CD8-positive, alpha-beta memory T cell (primary cell): Measurements from ENCODE around the gene SEMA5A. TPM values are rescaled to one million over a fixed set of nuclear protein-coding genes. Genes with fewer than 3 reads are reported as not detected.

Experiments
- CTCF ChIA-PET: fragments of 350-600 bp; sonication (Branson Sonifier 250); formaldehyde crosslinking; loops from one replicate; lab custom pipeline; 2021; ENCODE audit warnings: antibody characterized with exemption; lab: Charles Lee
- POLR2A ChIA-PET: fragments of 350-600 bp; sonication (Branson Sonifier 250); formaldehyde crosslinking; loops from one replicate; lab custom pipeline; 2021; ENCODE audit warnings: antibody characterized with exemption; lab: Charles Lee
- DNase-seq, 5 donors: peaks; one replicate each; pipeline versions ENCODE4 v3.0.0 to v3.0.0-alpha.2; 2020 to 2022; ENCODE audit warnings: mixed read lengths in 1 of 5
- H3K27ac ChIP-seq: one replicate; pipeline ENCODE4 v1.7.0; 2013; ENCODE audit warnings: low read depth, mild to moderate bottlenecking, low read length, moderate library complexity
- H3K27me3 ChIP-seq: 2 replicates; pipeline ENCODE4 v1.7.0; 2013; ENCODE audit warnings: low read length, mild to moderate bottlenecking; ENCODE audit not compliant: insufficient read depth, poor library complexity, severe bottlenecking
- H3K36me3 ChIP-seq: 2 replicates; pipeline ENCODE4 v1.7.0; 2013; ENCODE audit warnings: mild to moderate bottlenecking, low read length, moderate library complexity; ENCODE audit not compliant: insufficient read depth
- H3K4me1 ChIP-seq: 2 replicates; pipeline ENCODE4 v1.7.0; 2013; ENCODE audit warnings: mild to moderate bottlenecking, low read length, moderate library complexity; ENCODE audit not compliant: insufficient read depth
- H3K4me3 ChIP-seq: 2 replicates; pipeline ENCODE4 v1.7.0; 2013; ENCODE audit warnings: mild to moderate bottlenecking, low read length
- H3K9me3 ChIP-seq: 2 replicates; pipeline ENCODE4 v1.7.0; 2013; ENCODE audit warnings: mild to moderate bottlenecking, low read length
- H3K27ac Mint-ChIP-seq, 8 donors: one replicate each; pipeline ENCODE4 v1.8.0; 2020 to 2021; ENCODE audit warnings: mixed read lengths in 8 of 8, mild to moderate bottlenecking in 6 of 8, inconsistent platforms in 3 of 8, moderate library complexity in 3 of 8
- H3K27me3 Mint-ChIP-seq, 2 donors: one replicate each; pipeline ENCODE4 v1.8.0; 2020 to 2021; ENCODE audit warnings: mixed read lengths in 2 of 2, mild to moderate bottlenecking in 1 of 2, moderate library complexity in 1 of 2
- H3K36me3 Mint-ChIP-seq, 3 donors: one replicate each; pipeline ENCODE4 v1.8.0; 2020 to 2021; ENCODE audit warnings: mixed read lengths in 3 of 3, inconsistent platforms in 1 of 3, mild to moderate bottlenecking in 1 of 3
- H3K4me1 Mint-ChIP-seq, 3 donors: one replicate each; pipeline ENCODE4 v1.8.0; 2020 to 2021; ENCODE audit warnings: mixed read lengths in 3 of 3, inconsistent platforms in 1 of 3, mild to moderate bottlenecking in 1 of 3
- H3K4me3 Mint-ChIP-seq, 7 donors: one replicate each; pipeline ENCODE4 v1.8.0; 2020 to 2021; ENCODE audit warnings: mixed read lengths in 7 of 7, mild to moderate bottlenecking in 6 of 7, moderate library complexity in 4 of 7, inconsistent platforms in 2 of 7
- H3K9me3 Mint-ChIP-seq, 5 donors: one replicate each; pipeline ENCODE4 v1.8.0; 2020 to 2022; ENCODE audit warnings: mixed read lengths in 5 of 5, mild to moderate bottlenecking in 3 of 5, moderate library complexity in 2 of 5, inconsistent platforms in 1 of 5
- polyA plus RNA-seq: library from polyadenylated mRNA; unstranded; fragments of 300-500 nt; fragmentation: Illumina TruSeq; gene quantifications from one replicate; pipeline ENCODE4 v1.2.3, GENCODE V29; 2021
- total RNA-seq, 2 experiments: library from RNA; stranded (reverse); gene quantifications; one replicate each; pipeline ENCODE4 v1.2.3, GENCODE V29; 2021

Gene SEMA5A
- total and polyA plus RNA-seq, 3 experiments from 2014 or later = not detected

DNA sequence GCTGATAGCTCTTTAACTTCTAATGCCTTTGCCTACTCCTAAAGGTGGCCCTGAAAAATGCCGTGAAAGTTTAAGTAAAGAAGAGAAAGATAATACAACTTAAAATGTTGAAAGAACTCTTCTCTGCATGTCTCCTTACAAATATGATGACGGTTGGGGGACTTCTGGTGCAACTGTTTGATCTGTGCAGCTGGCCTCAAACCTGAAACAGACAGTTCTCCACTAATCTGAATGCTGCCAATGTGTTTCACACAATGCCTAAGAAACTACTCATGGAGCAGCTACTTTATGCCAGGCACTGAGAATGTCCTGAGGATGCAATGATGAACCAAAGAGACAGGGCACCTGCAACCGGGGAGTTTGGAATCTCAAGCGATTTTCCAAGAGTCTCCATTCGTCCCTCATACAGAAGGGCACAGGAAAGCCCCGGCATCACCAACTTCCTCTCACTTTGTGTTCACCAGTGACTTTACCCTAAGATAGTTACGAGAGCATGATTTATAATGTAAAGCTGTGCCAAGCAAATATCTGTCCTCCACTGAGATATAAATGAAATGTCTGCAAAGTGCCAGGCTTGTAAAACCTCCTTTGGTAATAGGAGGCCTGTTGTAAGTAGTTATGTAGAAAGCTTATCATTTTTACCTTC lies 455.4 kb downstream of the SEMA5A start:
- no peaks in the 10 kb centered on the region for H3K27me3 ChIP-seq
- H3K27me3 Mint-ChIP-seq = no peaks in the 10 kb centered on the region
- H3K4me1 Mint-ChIP-seq = no peaks in the 10 kb centered on the region
- no peaks in the 10 kb centered on the region for H3K9me3 ChIP-seq
- DNase-seq = no peak
- no peaks in the 10 kb centered on the region for H3K36me3 Mint-ChIP-seq
- ChIA-PET POLR2A (no interaction called here), CTCF (no interaction called here)
- no peaks in the 10 kb centered on the region for H3K36me3 ChIP-seq
- no peak overlapping the region for H3K27ac Mint-ChIP-seq
- no peaks in the 10 kb centered on the region for H3K4me1 ChIP-seq
- peaks cover 0 to 12% (median 8%) of the 10 kb centered on the region in 5 donors for H3K9me3 Mint-ChIP-seq
- no peak overlapping the region for H3K4me3 Mint-ChIP-seq
- no peak overlapping the region for H3K27ac ChIP-seq
- H3K4me3 ChIP-seq = no peak overlapping the region

DNA sequence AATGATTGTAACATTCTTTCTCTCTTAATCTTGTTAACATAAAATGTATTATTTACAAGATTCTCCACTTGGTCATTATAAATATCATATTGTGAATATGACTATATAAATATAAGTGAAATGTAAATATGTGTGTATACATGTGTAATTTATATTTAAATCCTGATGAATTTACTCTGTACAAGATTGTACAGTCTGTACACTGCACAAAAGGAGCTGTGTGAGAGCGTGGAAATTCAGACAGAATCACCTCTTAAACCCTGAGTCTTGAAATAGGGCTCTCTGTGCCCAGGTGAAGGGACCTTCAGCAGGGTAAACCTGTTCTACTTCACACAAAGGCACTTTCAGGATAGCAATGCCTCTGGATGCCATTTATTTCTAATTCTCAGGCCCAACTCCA lies 456.0 kb downstream of the SEMA5A start:
- Mint-ChIP-seq H3K9me3 (peaks cover 0 to 13% (median 8%) of the 10 kb centered on the region in 5 donors), H3K4me3 (no peak overlapping the region), H3K27me3 (no peaks in the 10 kb centered on the region), H3K4me1 (no peaks in the 10 kb centered on the region), H3K27ac (no peak overlapping the region), H3K36me3 (no peaks in the 10 kb centered on the region)
- Histone ChIP-seq H3K4me3 (no peak overlapping the region), H3K36me3 (no peaks in the 10 kb centered on the region), H3K9me3 (no peaks in the 10 kb centered on the region), H3K27me3 (no peaks in the 10 kb centered on the region), H3K4me1 (no peaks in the 10 kb centered on the region), H3K27ac (no peak overlapping the region)
- DNase-seq = no peak
- POLR2A ChIA-PET = no interaction called here
- CTCF ChIA-PET = no interaction called here

DNA sequence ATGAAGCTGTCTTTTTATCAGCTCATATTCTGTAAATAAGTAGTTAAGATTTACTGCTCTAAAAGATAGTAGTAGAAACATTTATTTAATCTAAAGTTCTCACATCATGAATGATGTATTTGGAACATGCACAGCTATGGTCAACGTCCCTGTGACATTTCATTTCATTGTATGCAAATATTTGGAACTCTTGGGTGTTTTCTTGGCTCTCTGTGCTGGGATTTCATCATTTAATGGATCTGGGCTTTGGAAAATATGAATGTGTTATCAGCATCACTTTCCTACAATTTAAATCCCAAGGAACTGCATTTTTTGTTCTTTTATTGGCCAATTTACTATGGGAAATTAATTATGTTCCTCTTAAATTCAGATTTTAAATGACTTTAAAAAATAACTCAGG lies 462.9 kb downstream of the SEMA5A start:
- no peaks in the 10 kb centered on the region for H3K9me3 ChIP-seq
- no peaks in the 10 kb centered on the region for H3K4me1 ChIP-seq
- Mint-ChIP-seq H3K4me3 (no peak overlapping the region), H3K36me3 (no peaks in the 10 kb centered on the region), H3K27ac (no peak overlapping the region), H3K4me1 (no peaks in the 10 kb centered on the region), H3K27me3 (no peaks in the 10 kb centered on the region), H3K9me3 (peaks cover 0 to 24% (median 8%) of the 10 kb centered on the region in 5 donors)
- CTCF ChIA-PET = no interaction called here
- POLR2A ChIA-PET = no interaction called here
- no peaks in the 10 kb centered on the region for H3K27me3 ChIP-seq
- H3K36me3 ChIP-seq = no peaks in the 10 kb centered on the region
- no peak overlapping the region for H3K27ac ChIP-seq
- DNase-seq = no peak
- H3K4me3 ChIP-seq = no peak overlapping the region

DNA sequence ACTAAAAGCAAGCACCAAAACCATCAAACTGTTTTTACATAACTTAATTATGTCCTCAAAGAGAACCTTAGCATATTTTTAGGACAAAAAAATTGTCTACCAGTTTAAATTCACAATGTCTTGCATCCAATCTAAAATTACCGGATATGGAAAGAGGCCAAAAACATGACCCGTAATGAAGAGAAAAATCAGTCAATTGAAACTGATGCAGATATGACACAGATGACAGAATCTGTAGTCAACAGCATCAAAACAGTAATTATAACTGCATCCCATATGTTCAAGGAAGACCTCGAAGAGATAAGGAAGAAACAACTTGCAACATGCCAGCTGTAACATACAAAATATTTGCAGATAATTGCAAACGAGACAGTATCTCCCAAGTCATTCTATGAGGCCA lies 473.2 kb downstream of the SEMA5A start:
- H3K4me1 Mint-ChIP-seq = no peaks in the 10 kb centered on the region
- POLR2A ChIA-PET = no interaction called here
- H3K36me3 Mint-ChIP-seq = no peaks in the 10 kb centered on the region
- CTCF ChIA-PET = no interaction called here
- H3K27me3 Mint-ChIP-seq = no peaks in the 10 kb centered on the region
- DNase-seq = no peak
- H3K4me3 Mint-ChIP-seq = no peak overlapping the region
- H3K4me3 ChIP-seq = no peak overlapping the region
- no peaks in the 10 kb centered on the region for H3K4me1 ChIP-seq
- no peaks in the 10 kb centered on the region for H3K9me3 ChIP-seq
- H3K27ac ChIP-seq = no peak overlapping the region
- no peak overlapping the region for H3K27ac Mint-ChIP-seq
- peaks cover 0 to 12% (median 4%) of the 10 kb centered on the region in 5 donors for H3K9me3 Mint-ChIP-seq
- H3K27me3 ChIP-seq = no peaks in the 10 kb centered on the region
- H3K36me3 ChIP-seq = no peaks in the 10 kb centered on the region

DNA sequence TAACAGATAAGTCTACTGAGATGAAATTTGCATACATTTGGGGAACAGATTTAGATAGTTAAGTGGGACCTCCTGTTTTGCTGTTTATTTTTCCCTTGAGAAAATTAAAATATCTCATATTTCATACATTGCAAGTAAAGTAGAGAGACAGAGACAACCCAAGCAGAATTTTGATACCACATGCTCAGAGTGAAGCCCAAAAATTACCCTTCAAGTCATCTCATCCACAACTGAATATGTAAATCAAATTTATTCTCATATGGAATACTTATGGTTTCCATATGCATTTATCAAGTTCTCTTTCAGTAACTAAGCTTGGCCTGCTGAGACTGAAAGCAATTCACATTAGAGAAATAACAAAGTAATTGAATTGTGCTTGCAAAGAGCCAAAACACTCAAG lies 474.4 kb downstream of the SEMA5A start:
- H3K27ac Mint-ChIP-seq = no peak overlapping the region
- Histone ChIP-seq H3K27ac (no peak overlapping the region), H3K36me3 (no peaks in the 10 kb centered on the region), H3K9me3 (no peaks in the 10 kb centered on the region), H3K4me3 (no peak overlapping the region), H3K4me1 (no peaks in the 10 kb centered on the region), H3K27me3 (no peaks in the 10 kb centered on the region)
- POLR2A ChIA-PET = no interaction called here
- H3K36me3 Mint-ChIP-seq = no peaks in the 10 kb centered on the region
- H3K4me3 Mint-ChIP-seq = no peak overlapping the region
- no peaks in the 10 kb centered on the region for H3K4me1 Mint-ChIP-seq
- DNase-seq = no peak
- CTCF ChIA-PET = no interaction called here
- no peaks in the 10 kb centered on the region for H3K27me3 Mint-ChIP-seq
- H3K9me3 Mint-ChIP-seq = peaks cover 0 to 12% (median 4%) of the 10 kb centered on the region in 5 donors

DNA sequence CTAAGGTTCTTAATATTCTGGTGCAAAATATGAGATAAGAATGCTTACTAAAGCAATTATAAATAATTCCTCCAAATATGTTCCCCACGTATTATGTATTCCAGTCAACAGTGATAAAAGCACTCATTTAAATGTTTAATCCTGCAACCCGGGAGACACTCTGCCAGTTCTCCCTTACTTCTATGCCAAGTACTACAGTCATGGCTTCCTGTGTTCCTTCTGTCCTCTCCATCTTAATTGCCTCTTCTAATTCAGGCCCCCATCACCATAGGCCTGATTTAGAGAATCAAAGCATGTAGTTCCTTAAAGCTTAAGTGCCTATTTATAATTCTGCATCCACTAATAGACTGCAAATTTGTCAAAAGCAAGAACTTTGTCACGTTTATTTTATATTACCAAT lies 474.8 kb downstream of the SEMA5A start:
- no peaks in the 10 kb centered on the region for H3K36me3 Mint-ChIP-seq
- no peak overlapping the region for H3K27ac Mint-ChIP-seq
- H3K9me3 Mint-ChIP-seq = peaks cover 0 to 16% (median 4%) of the 10 kb centered on the region in 5 donors
- Histone ChIP-seq H3K27ac (no peak overlapping the region), H3K27me3 (no peaks in the 10 kb centered on the region), H3K4me3 (no peak overlapping the region), H3K9me3 (no peaks in the 10 kb centered on the region), H3K4me1 (no peaks in the 10 kb centered on the region), H3K36me3 (no peaks in the 10 kb centered on the region)
- ChIA-PET POLR2A (no interaction called here), CTCF (no interaction called here)
- no peak for DNase-seq
- no peaks in the 10 kb centered on the region for H3K27me3 Mint-ChIP-seq
- no peak overlapping the region for H3K4me3 Mint-ChIP-seq
- H3K4me1 Mint-ChIP-seq = no peaks in the 10 kb centered on the region

DNA sequence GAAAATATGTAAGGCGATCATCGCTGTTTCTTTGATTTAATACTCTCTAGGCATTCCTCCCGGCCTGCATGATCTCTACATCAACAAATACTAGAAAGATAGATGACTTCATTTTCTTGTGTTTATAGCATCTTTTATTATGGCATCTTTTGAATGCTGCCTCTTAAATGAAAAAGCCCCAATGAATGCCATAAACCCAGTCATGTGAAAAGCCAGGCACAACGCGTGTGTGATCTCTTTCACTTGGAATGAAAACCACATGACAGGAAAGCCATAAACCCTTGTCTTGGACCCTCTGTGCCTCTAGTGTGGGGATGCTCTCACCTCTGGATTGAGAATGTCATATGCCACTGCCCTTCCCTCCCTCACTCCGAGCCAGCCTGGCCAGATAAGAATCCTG lies 476.2 kb downstream of the SEMA5A start:
- H3K27ac Mint-ChIP-seq = no peak overlapping the region
- Histone ChIP-seq H3K4me3 (no peak overlapping the region), H3K36me3 (no peaks in the 10 kb centered on the region), H3K27me3 (no peaks in the 10 kb centered on the region), H3K9me3 (no peaks in the 10 kb centered on the region), H3K27ac (no peak overlapping the region), H3K4me1 (no peaks in the 10 kb centered on the region)
- H3K36me3 Mint-ChIP-seq = no peaks in the 10 kb centered on the region
- ChIA-PET POLR2A (no interaction called here), CTCF (no interaction called here)
- no peak for DNase-seq
- no peaks in the 10 kb centered on the region for H3K27me3 Mint-ChIP-seq
- H3K4me3 Mint-ChIP-seq = no peak overlapping the region
- peaks cover 0 to 17% (median 4%) of the 10 kb centered on the region in 5 donors for H3K9me3 Mint-ChIP-seq
- H3K4me1 Mint-ChIP-seq = no peaks in the 10 kb centered on the region

DNA sequence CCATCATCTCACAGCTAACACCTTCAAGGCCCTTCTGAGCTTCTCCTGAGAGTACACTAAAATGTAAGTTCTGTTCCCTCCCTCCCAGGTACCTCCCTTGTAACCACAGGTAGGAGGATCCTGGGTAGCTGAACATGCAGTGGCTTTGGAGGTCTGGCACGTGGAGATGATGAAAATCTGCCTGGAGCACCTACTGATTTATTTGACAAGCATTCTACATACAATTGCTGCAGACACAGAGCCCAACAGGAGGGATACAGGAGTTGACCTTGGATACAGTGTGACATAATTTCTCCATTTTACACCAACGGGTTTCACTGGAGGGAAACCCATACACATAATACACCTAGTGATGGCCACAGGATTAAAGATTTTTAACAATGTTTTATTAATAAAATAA lies 478.7 kb downstream of the SEMA5A start:
- no peak for DNase-seq
- H3K9me3 ChIP-seq = no peaks in the 10 kb centered on the region
- POLR2A ChIA-PET = no interaction called here
- CTCF ChIA-PET = no interaction called here
- H3K27ac ChIP-seq = no peak overlapping the region
- peaks cover 0 to 2% (median 0%) of the 10 kb centered on the region in 3 donors for H3K36me3 Mint-ChIP-seq
- no peak overlapping the region for H3K4me3 ChIP-seq
- H3K4me1 Mint-ChIP-seq = no peaks in the 10 kb centered on the region
- H3K36me3 ChIP-seq = no peaks in the 10 kb centered on the region
- peaks cover 0 to 32% (median 13%) of the 10 kb centered on the region in 5 donors for H3K9me3 Mint-ChIP-seq
- H3K27ac Mint-ChIP-seq = no peak overlapping the region
- H3K27me3 ChIP-seq = no peaks in the 10 kb centered on the region
- no peak overlapping the region for H3K4me3 Mint-ChIP-seq
- no peaks in the 10 kb centered on the region for H3K4me1 ChIP-seq
- no peaks in the 10 kb centered on the region for H3K27me3 Mint-ChIP-seq
